ENCODE results near the gene ZFP69B. TPM values are rescaled to one million over a fixed set of nuclear protein-coding genes. Genes with fewer than 3 reads are reported as not detected.
A peak's percentile ranks its signal among the peaks of the same experiment; 100 is the strongest.

ZFP69B gene
- polyA plus RNA-seq, 3 donors, result 0.20 to 0.67 TPM; not detected in 1

GRCh38 chr1:40450495-40451237 lies 390 bp downstream of the ZFP69B start:
- peak overlapping the region; percentile 59 to 84 (median 64) for H3K4me3 ChIP-seq (replicated peaks in 1 of 3; ENCODE audit: low read depth in 2 of 3, low read length in 3 of 3)
- 37% methylated on average over 21 of the region's 22 CpGs for WGBS (ENCODE audit: insufficient coverage)

More at GRCh38 chr1:40450495-40451237, 390 bp downstream of the ZFP69B start:
- Mint-ChIP-seq H3K4me3 (peak overlapping the region; percentile 88 to 92), H3K27me3 (ENCODE audit: low read depth in 3 of 3) (peaks cover 0 to 1% (median 0%) of the 10 kb centered on the region in 3 donors), H3K9me3 (peaks cover 26 to 67% (median 61%) of the 10 kb centered on the region in 7 donors), H3K27ac (peak overlapping the region in 3 of 7 donors; percentile 20 to 73 (median 72)), H3K4me1 (peaks cover 20% of the 10 kb centered on the region), H3K36me3 (peaks cover 12 to 28% of the 10 kb centered on the region in 2 donors)
- H3K9ac ChIP-seq (ENCODE audit: insufficient read depth, low read length, poor library complexity, severe bottlenecking), result peak overlapping the region; percentile 45
- TF ChIP-seq CTCF (IDR thresholded peaks at IDR 0.05), result no peak
- peak overlapping the region; percentile 88 for H2AFZ ChIP-seq (ENCODE audit: insufficient read depth, low read depth, low read length, poor library complexity, severe bottlenecking)
- H3K36me3 ChIP-seq (replicated peaks in 1 of 2; ENCODE audit: control insufficient read depth in 1 of 2, insufficient read depth in 2 of 2, low read length in 2 of 2), result peaks cover 0 to 11% of the 10 kb centered on the region in 2 donors
- H3K9me3 ChIP-seq (replicated peaks in 1 of 2; ENCODE audit: control insufficient read depth in 1 of 2, insufficient read depth in 1 of 2, low read length in 2 of 2), result peaks cover 43% of the 10 kb centered on the region in 2 donors
- peak; percentile 2 to 41 (median 14) for DNase-seq
- peaks cover 15 to 20% of the 10 kb centered on the region in 2 donors for H3K4me1 ChIP-seq (ENCODE audit: control insufficient read depth in 1 of 2, insufficient read depth in 2 of 2, low read length in 2 of 2)
- no peaks in the 10 kb centered on the region for H3K27me3 ChIP-seq (ENCODE audit: control insufficient read depth in 2 of 2, insufficient read depth in 2 of 2, low read length in 2 of 2)
- H4K20me1 ChIP-seq (ENCODE audit: insufficient read depth, low read length), result no peaks in the 10 kb centered on the region
- peak overlapping the region in 1 of 2 donors; percentile 25 for H3K27ac ChIP-seq (ENCODE audit: low read depth in 1 of 2, low read length in 2 of 2)
- H3K79me2 ChIP-seq (ENCODE audit: insufficient read depth, low read length), result no peaks in the 10 kb centered on the region
- intact Hi-C loops (cut with micrococcal nuclease), result loop anchor here in 1 of 2 donors (10.0 kb wide), 1 partner anchor 64 kb away; no protein-coding TSS in a partner anchor
- H3K4me2 ChIP-seq (replicated peaks; ENCODE audit: extremely low read depth, low read length, poor library complexity, severe bottlenecking), result peak overlapping the region; percentile 92
